Activated gamma-delta T cell (primary cell): ENCODE results near the gene SEPHS2.
"Not testable (repeated sequence)": the region's sequence is repeated elsewhere in the genome, so short reads cannot be mapped to it uniquely, and the experiment has no call there.

Experiments
- DNase-seq: peaks from one replicate; lab custom pipeline; 2025; lab: John Stamatoyannopoulos, UW

Gene SEPHS2

GRCh38 chr16:30464078-30464477, 18.4 kb upstream of the SEPHS2 start:
- DNase-seq, result no peak

- DNase-seq, result not testable (repeated sequence)
Observed at GRCh38 chr16:30461426-30461825, 15.8 kb upstream of the SEPHS2 start.

GRCh38 chr16:30459456-30459855, 13.8 kb upstream of the SEPHS2 start:
- no peak for DNase-seq

GRCh38 chr16:30458561-30459394, 13.1 kb upstream of the SEPHS2 start:
- DNase-seq, result peak; percentile 41

GRCh38 chr16:30457743-30458560, 12.3 kb upstream of the SEPHS2 start:
- DNase-seq, result no peak

GRCh38 chr16:30457256-30457655, 11.6 kb upstream of the SEPHS2 start:
- no peak for DNase-seq

DNA sequence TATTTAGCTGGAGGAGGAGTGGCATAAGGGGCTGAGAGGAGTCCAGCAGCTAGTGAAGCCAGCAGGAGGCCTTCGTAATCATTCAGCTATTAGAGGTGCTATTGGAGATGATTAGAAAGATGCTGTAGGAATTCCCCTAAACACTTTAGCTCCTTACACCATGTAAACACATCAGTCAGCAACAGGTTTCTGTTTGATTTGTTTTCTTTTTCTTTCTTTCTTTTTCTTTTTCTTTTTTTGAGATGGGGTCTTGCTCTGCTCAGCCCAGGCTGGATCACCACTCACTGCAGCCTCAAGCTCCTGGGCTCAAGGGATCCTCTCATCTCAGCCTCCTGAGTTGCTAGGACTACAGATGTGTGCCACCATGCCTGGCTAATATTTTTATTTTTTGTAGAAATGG, 10.6 kb upstream of the SEPHS2 start:
- no peak for DNase-seq

- DNase-seq, result not testable (repeated sequence)
Observed at GRCh38 chr16:30452709-30453580, 7.3 kb upstream of the SEPHS2 start.

DNA sequence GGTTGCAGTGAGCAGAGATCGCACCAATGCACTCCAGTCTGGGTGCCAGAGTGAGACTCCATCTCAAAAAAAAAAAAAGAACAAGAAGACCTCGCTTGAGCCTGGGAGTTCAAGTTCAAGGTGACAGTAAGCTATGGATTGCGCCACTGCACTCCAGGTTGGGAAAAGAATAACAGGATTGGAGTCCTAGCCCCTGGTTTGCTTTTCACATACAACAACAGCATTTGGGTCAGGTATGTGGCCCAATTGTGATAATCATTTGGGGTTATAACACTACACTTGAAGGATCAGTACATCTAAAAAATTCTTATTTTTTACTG, 3.4 kb upstream of the SEPHS2 start:
- no peak for DNase-seq

- DNase-seq, result no peak
Observed at GRCh38 chr16:30447512-30448226, 2.0 kb upstream of the SEPHS2 start.

- DNase-seq, result no peak
Observed at GRCh38 chr16:30446203-30446595, 525 bp upstream of the SEPHS2 start.

GRCh38 chr16:30445149-30445407, 596 bp downstream of the SEPHS2 start:
- DNase-seq, result no peak

GRCh38 chr16:30444231-30445148, 1.2 kb downstream of the SEPHS2 start:
- DNase-seq, result no peak

- DNase-seq, result no peak
Observed at GRCh38 chr16:30443631-30444030, 2.0 kb downstream of the SEPHS2 start.

GRCh38 chr16:30439720-30440348, 5.8 kb downstream of the SEPHS2 start:
- no peak for DNase-seq

GRCh38 chr16:30438835-30439234, 6.8 kb downstream of the SEPHS2 start:
- no peak for DNase-seq

GRCh38 chr16:30437511-30438046, 8.1 kb downstream of the SEPHS2 start:
- no peak for DNase-seq

DNA sequence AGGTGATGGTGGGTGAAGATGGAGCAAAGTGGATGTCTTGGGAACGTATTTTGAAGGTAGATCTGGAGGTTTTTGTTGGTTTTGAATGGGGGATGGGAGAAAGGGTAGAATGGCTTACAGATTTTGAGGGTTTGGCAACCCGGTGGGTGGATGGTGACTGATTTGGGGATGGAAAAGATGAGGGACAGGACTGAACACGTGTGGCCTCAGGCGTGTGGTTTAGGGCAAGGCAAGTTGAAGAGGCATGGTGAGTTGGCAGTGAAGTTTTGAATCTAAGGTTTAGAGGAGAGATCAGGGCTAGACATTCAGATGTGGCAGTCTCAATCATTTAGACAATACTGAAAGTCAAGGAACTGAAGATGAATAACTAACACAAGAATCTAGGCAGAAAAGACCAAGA, 10.8 kb downstream of the SEPHS2 start:
- no peak for DNase-seq

DNA sequence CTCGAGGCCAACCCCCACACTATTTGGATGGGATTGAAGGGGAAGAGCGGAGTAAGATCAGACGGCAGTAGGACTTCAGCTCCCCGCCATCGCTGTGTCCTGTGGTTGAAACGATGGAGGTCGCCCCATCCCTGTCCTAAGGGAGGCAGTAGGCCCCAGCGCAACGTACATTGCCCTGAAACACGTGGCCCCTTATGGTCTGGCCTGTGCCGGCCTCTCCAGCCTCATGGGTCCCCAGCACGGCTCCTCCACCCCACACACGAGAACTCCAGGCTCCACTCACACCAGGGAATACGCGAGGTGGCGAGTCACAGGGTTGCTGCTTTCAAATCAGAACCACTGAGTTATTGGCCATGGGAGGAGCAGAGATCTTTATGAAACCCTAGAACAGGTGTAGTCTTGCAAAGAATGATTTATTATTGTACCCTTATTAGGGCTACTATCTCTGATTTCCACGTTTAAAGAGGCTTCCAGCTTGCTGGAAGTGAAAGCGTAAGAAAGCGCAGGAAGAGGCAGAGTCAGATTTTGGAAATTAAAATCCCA, 15.2 kb downstream of the SEPHS2 start:
- no peak for DNase-seq
